Loucy (cell line): ENCODE measurements around the gene ZNF581.
A peak's percentile ranks its signal among the peaks of the same experiment; 100 is the strongest.

Experiments used
- H2AFZ ChIP-seq: fragments of 200-600 bp; sonication (generic); 2 replicates; pipeline ENCODE4 v1.6.0; 2016; ENCODE audit warnings: antibody characterized with exemption, mild to moderate bottlenecking, low read length, moderate library complexity
- H3F3A ChIP-seq: fragments of 200-600 bp; 2 replicates; pipeline ENCODE4 v1.6.0; 2016; ENCODE audit warnings: antibody characterized with exemption, low read depth, mild to moderate bottlenecking
- H3K27me3 ChIP-seq: fragments of 200-600 bp; sonication (generic); 2 replicates; pipeline ENCODE4 v1.6.1; 2014; ENCODE audit warnings: low read length, mild to moderate bottlenecking; ENCODE audit not compliant: insufficient read depth, poor library complexity, severe bottlenecking
- H3K36me3 ChIP-seq: fragments of 200-600 bp; sonication (generic); 2 replicates; pipeline ENCODE4 v1.6.1; 2016; ENCODE audit warnings: low read length; ENCODE audit not compliant: insufficient read depth
- H3K4me1 ChIP-seq: fragments of 200-600 bp; sonication (generic); 2 replicates; pipeline ENCODE4 v1.5.1; 2014; ENCODE audit warnings: low read length, mild to moderate bottlenecking; ENCODE audit not compliant: insufficient read depth, poor library complexity, severe bottlenecking
- H3K4me2 ChIP-seq: fragments of 200-600 bp; sonication (generic); 2 replicates; pipeline ENCODE4 v1.6.0; 2014; ENCODE audit warnings: antibody characterized with exemption, low read length, low read depth, mild to moderate bottlenecking; ENCODE audit not compliant: poor library complexity, severe bottlenecking
- H3K4me3 ChIP-seq: fragments of 200-600 bp; sonication (generic); 2 replicates; pipeline ENCODE4 v1.5.1; 2014; ENCODE audit warnings: low read length, mild to moderate bottlenecking, mixed read lengths; ENCODE audit not compliant: poor library complexity, severe bottlenecking
- H3K79me2 ChIP-seq: fragments of 200-600 bp; sonication (generic); 2 replicates; pipeline ENCODE4 v1.6.1; 2014; ENCODE audit warnings: low read length; ENCODE audit not compliant: insufficient read depth
- H3K9ac ChIP-seq: fragments of 200-600 bp; sonication (generic); 2 replicates; pipeline ENCODE4 v1.6.0; 2014; ENCODE audit warnings: mild to moderate bottlenecking, low read depth, low read length, moderate library complexity; ENCODE audit not compliant: poor library complexity, severe bottlenecking
- H3K9me2 ChIP-seq: fragments of 200-600 bp; sonication (generic); replicated peaks from 2 replicates; pipeline ENCODE4 v1.6.1; 2016; ENCODE audit warnings: low read depth, low read length, mixed read lengths
- H3K9me3 ChIP-seq: fragments of 200-600 bp; sonication (generic); 2 replicates; pipeline ENCODE4 v1.6.1; 2014; ENCODE audit warnings: mild to moderate bottlenecking, antibody characterized with exemption, low read length, low read depth; ENCODE audit not compliant: insufficient read depth
- H4K20me1 ChIP-seq: fragments of 200-600 bp; sonication (generic); 2 replicates; pipeline ENCODE4 v1.6.0; 2014; ENCODE audit warnings: antibody characterized with exemption, low read length, mild to moderate bottlenecking; ENCODE audit not compliant: insufficient read depth, poor library complexity, severe bottlenecking
- EZH2phosphoT487 ChIP-seq: fragments of 200-600 bp; IDR thresholded peaks from 2 replicates; pipeline ENCODE4 v1.6.1; 2018; ENCODE audit warnings: antibody characterized with exemption, mild to moderate bottlenecking, moderate library complexity, borderline replicate concordance
- TF ChIP-seq, protein P1 (sequence below): fragments of 200-600 bp; sonication (generic); conservative IDR thresholded peaks from 2 replicates; pipeline ENCODE4 v1.5.1; 2014; ENCODE audit warnings: mild to moderate bottlenecking, antibody characterized with exemption, low read length

Gene ZNF581

DNA sequence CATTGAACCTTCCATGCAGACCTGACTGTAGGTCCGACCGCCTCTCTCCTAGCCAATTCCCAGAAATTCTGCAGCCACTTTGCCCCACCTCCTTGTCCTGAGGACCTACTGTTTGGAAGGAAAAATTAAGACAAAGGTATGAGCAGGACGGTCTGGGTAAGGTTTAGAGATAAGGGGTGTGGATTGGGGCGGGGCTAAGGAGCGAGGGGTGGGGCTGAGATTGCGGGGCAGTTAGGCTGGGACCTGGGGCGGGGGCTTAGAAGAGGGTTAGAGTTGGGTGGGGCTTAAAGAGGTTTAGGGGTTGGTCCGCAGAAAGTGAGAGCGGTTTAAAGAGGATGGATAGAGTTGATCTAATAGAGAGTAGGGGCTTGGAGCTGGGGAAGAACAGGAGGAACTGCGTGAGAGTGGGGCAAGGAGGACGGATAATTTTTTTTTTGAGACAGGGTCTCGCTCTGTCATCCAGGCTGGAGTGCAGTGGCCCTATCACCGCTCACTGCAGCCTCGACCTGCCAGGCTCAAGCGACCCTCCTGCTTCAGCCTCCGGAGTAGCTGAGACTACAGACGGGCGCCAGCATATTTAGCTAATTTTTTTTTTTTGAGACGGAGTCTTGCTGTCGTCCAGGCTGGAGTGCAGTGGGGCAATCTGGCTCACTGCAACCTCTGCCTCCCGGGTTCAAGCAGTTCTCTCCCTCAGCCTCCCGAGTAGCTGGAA lies 39.7 kb upstream of the ZNF581 start:
- TF ChIP-seq, protein P1, sequence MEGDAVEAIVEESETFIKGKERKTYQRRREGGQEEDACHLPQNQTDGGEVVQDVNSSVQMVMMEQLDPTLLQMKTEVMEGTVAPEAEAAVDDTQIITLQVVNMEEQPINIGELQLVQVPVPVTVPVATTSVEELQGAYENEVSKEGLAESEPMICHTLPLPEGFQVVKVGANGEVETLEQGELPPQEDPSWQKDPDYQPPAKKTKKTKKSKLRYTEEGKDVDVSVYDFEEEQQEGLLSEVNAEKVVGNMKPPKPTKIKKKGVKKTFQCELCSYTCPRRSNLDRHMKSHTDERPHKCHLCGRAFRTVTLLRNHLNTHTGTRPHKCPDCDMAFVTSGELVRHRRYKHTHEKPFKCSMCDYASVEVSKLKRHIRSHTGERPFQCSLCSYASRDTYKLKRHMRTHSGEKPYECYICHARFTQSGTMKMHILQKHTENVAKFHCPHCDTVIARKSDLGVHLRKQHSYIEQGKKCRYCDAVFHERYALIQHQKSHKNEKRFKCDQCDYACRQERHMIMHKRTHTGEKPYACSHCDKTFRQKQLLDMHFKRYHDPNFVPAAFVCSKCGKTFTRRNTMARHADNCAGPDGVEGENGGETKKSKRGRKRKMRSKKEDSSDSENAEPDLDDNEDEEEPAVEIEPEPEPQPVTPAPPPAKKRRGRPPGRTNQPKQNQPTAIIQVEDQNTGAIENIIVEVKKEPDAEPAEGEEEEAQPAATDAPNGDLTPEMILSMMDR, result no peak
- TF ChIP-seq EZH2phosphoT487, result no peak
- Histone ChIP-seq H3F3A (peaks cover 10% of the 10 kb centered on the region), H3K9me2 (no peaks in the 10 kb centered on the region), H3K9ac (peak overlapping the region; percentile 99), H3K4me3 (peak overlapping the region; percentile 98), H3K4me1 (peaks cover 36% of the 10 kb centered on the region), H3K9me3 (no peaks in the 10 kb centered on the region), H3K4me2 (peak overlapping the region; percentile 100), H3K27me3 (no peaks in the 10 kb centered on the region), H3K79me2 (peaks cover 49% of the 10 kb centered on the region), H4K20me1 (peaks cover 18% of the 10 kb centered on the region), H2AFZ (no peak overlapping the region), H3K36me3 (no peaks in the 10 kb centered on the region)

DNA sequence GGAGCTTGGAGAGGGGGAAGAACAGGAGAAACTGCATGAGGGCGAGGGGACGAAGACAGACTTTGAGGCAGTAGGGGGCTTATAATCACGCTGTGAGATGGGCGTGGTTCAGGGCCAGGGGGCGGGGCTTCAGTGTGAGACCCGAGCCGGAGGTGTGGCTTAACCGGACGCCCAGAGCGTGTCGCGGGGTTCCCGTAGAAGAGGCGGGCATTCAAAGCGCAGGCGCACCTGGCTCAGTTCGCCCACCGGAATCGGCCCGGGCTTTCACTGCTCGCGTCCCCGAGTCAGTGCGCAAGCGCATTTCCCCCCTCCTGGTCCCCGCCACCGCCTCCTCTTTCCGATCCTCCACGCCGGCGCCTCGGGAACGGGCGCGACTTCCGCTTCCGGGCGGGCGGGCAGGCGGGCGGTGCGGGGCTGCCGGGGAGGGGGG lies 38.2 kb upstream of the ZNF581 start:
- Histone ChIP-seq H3K79me2 (peaks cover 61% of the 10 kb centered on the region), H3K4me3 (peak overlapping the region; percentile 98), H3K9me2 (no peaks in the 10 kb centered on the region), H4K20me1 (peaks cover 23% of the 10 kb centered on the region), H3F3A (peaks cover 10% of the 10 kb centered on the region), H3K4me1 (peaks cover 38% of the 10 kb centered on the region), H3K4me2 (peak overlapping the region; percentile 100), H3K36me3 (no peaks in the 10 kb centered on the region), H3K9me3 (no peaks in the 10 kb centered on the region), H3K9ac (peak overlapping the region; percentile 99), H3K27me3 (no peaks in the 10 kb centered on the region), H2AFZ (no peak overlapping the region; the same call in 1 of the 2 replicates)
- TF ChIP-seq, protein P1, result no peak
- TF ChIP-seq EZH2phosphoT487, result no peak

DNA sequence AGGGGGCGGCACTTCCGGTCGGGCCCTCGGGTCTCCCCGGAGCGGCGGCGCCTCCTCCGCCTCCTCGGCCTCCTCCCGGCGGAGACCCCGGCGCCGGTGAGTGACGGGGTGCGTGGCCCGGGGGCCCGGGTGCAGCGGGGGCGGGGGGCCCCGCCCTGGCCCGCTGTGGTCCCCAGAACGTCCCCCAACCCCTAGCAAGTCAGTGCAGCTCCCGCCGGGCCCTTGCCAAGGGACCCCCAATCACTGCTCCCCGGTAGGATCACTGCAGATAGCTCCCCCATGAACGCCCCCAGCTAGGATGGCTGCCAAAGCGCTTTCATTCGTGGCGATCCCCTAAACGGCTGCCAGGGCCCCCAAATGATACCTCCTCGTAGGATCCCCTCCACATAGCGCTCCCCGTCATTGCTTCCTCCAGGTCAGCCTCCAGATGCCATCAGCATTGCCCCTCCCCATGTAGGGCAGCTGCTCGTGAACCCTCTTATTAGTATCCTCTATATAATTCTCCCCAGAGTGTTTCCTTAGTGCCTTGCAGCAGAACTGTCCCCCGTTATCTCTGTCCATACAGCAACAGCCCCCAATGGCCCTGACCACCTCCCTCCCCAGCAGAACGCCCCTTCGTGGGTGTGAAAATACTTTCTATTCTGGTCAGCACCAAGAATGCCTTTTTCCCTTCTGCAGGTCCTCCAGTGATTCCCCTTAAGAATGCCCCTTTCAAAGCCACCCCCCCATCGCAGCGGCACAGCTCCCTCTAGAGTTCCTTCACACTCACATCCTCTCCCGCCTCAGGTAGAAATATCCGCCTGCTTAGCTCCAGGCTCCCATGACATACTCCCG lies 37.6 kb upstream of the ZNF581 start, which contains the start of gene ZNF865:
ZNF865 (plus strand) TSS at position 11 of the 834 bp plus-strand sequence. CDS start 7,972 bp downstream, outside the sequence.
- Histone ChIP-seq H3F3A (peaks cover 10% of the 10 kb centered on the region), H3K27me3 (no peaks in the 10 kb centered on the region), H3K36me3 (no peaks in the 10 kb centered on the region), H3K9me3 (no peaks in the 10 kb centered on the region), H3K79me2 (peaks cover 58% of the 10 kb centered on the region), H2AFZ (peak within 1 kb of the TSS; percentile 70), H3K4me3 (peak within 1 kb of the TSS; percentile 98), H4K20me1 (peaks cover 23% of the 10 kb centered on the region), H3K4me1 (peaks cover 35% of the 10 kb centered on the region), H3K9me2 (no peaks in the 10 kb centered on the region), H3K4me2 (peak within 1 kb of the TSS; percentile 100), H3K9ac (peak within 1 kb of the TSS; percentile 99)
- TF ChIP-seq, protein P1, result peak; percentile 83
- TF ChIP-seq EZH2phosphoT487, result no peak
